ENCODE measurements around the gene MT4.

MT4 gene

DNA sequence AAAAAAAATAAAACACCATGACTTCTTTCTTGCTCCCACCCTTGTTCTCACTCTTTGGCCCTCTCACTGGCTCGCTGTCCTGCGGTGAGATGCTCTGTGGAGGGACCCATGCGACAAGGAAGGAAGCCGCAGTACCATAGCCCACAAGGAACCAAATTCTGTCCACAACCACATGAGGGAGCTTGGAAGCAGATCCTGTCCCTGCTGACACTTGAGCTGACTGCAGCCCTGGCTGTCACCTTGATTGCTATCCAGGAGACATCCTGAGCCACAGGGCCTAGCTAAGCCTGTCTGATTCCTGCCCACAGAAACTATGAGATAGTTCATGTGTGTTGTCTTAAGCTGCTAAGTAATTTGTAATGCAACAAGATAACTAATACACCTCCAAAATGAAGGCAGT lies 38.7 kb downstream of the MT4 start:
- TF ChIP-seq, protein P1, sequence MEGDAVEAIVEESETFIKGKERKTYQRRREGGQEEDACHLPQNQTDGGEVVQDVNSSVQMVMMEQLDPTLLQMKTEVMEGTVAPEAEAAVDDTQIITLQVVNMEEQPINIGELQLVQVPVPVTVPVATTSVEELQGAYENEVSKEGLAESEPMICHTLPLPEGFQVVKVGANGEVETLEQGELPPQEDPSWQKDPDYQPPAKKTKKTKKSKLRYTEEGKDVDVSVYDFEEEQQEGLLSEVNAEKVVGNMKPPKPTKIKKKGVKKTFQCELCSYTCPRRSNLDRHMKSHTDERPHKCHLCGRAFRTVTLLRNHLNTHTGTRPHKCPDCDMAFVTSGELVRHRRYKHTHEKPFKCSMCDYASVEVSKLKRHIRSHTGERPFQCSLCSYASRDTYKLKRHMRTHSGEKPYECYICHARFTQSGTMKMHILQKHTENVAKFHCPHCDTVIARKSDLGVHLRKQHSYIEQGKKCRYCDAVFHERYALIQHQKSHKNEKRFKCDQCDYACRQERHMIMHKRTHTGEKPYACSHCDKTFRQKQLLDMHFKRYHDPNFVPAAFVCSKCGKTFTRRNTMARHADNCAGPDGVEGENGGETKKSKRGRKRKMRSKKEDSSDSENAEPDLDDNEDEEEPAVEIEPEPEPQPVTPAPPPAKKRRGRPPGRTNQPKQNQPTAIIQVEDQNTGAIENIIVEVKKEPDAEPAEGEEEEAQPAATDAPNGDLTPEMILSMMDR (IDR thresholded peaks at IDR 0.05; ENCODE audit: low read length, missing control alignments), result peak; percentile 50
- H3K4me3 ChIP-seq (replicated peaks; ENCODE audit: low read depth, low read length), result no peak overlapping the region
- peak; percentile 49 for DNase-seq (ENCODE audit: low read depth)

DNA sequence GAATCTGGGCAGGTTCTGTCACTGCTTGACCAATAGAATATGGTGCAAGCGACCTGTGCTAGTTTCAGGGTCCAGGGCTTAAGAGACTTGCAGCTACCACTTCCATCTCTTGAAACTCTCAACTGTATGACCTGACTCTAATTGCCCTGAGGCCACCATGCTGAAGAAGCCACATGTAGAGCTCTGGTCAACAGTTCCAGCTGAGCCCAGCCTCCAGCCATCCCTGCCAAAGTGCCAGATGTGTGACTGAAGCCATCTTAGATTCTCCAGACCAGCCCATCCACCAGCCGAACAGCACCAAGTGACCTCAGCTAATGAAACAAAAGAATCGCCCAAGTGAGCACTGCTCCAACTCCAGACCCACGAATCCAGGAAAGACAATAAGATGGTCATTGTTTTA lies 40.1 kb downstream of the MT4 start:
- no peak overlapping the region for H3K4me3 ChIP-seq (replicated peaks; ENCODE audit: low read depth, low read length)
- TF ChIP-seq, protein P1 (IDR thresholded peaks at IDR 0.05; ENCODE audit: low read length, missing control alignments), result no peak
- no peak for DNase-seq (ENCODE audit: low read depth)

DNA sequence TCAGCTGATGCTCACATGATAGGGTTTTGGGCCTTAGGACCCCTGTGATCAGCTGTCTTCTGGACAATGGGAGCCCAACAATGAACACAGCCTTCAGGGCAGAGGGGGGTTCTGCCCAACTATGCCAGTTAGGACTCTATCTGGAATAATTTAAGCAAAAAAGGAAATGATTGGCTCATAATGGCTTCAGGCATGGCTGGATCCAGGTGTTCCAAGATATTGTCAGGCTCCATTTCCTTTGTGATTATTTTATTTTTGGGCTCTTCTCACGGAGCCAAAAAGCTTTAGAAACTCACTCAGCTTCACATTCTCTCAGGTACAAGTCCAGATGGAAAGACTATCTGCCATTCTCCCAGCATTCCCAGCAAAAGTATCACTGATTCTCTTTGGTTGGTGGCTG lies 40.6 kb downstream of the MT4 start:
- no peak overlapping the region for H3K4me3 ChIP-seq (replicated peaks; ENCODE audit: low read depth, low read length)
- DNase-seq (ENCODE audit: low read depth), result no peak
- TF ChIP-seq, protein P1 (IDR thresholded peaks at IDR 0.05; ENCODE audit: low read length, missing control alignments), result no peak

DNA sequence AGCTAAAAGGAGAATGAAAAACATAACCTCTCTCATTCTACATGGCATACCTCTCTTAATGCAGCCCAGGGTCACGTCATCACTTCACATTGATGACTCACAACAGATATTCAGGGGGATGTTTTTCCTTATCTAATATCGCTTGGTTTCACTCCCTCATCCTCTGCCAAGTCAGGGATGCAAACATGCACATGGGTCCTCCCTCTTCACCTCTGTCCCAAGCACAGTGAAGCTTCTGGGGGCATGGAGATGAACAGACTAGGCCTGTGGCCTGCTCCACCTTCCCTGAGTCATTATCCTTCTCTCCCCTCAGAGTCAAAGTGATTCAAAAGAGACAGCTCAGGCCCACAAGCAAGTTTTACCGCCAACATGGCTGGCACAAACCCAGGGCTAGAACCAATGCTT lies 41.2 kb downstream of the MT4 start:
- DNase-seq (ENCODE audit: low read depth), result peak; percentile 77
- no peak overlapping the region for H3K4me3 ChIP-seq (replicated peaks; ENCODE audit: low read depth, low read length)

DNA sequence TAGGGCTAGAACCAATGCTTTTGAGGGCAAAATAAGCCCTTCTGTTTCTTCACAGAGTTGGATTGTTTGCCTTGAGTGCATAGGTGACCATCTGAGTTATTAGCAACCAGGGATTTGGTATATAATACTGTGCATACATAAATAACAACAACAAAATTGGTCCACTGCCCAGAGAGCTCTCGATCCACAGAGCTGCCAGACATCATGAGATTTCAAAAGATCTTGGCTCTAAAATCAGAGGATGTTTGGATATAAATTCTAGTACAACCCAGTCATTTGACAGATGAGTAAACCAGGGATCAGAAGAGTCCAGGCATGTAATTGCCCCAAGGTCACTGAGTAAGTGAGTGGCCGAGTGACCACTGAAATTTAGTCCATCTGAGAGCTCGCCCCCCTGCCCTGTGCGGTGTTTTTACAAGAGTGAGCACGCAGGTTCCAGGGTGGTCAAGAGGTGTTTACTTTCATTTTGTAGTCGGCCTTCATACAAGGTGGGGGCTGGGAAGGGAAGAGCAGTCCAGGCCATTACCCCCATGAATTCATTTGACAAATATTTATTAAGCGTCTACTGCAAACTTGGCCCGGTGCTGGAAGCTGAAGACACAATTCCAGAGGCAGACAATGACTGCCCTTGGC lies 41.7 kb downstream of the MT4 start:
- H3K4me3 ChIP-seq (replicated peaks; ENCODE audit: low read depth, low read length), result peak overlapping the region; percentile 23
- peak; percentile 93 for DNase-seq (ENCODE audit: low read depth)
- TF ChIP-seq, protein P1 (IDR thresholded peaks at IDR 0.05; ENCODE audit: low read length, missing control alignments), result no peak

More for the DNA sequence above, 41.2 kb downstream of the MT4 start:
- TF ChIP-seq, protein P1 (IDR thresholded peaks at IDR 0.05; ENCODE audit: low read length, missing control alignments), result no peak

DNA sequence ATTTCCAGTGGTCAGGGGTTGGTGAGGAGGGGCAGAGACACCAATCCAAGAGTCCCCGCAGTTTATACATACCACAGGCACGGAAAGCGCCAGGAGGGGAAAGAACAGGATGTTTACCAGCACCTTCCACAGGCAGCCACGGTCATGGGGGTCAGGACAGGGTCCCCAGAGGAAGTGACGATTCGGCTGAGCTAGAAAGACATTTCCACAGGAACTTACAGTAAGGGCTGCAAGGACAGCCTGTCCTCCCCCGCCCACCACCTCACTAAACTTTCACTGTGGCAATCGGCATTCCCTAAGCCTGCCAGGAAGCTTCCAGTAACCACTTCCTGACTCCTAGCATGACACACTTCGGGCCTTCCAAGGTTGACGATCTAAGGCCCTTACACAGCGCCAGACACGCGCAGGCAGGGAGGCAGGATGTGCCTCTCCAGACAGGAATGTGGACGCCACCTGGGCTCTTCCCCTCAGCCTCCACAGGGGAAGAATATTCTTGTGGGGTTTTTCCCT lies 42.3 kb downstream of the MT4 start:
- peak; percentile 99 for DNase-seq (ENCODE audit: low read depth)
- peak overlapping the region; percentile 23 for H3K4me3 ChIP-seq (replicated peaks; ENCODE audit: low read depth, low read length)
- TF ChIP-seq, protein P1 (IDR thresholded peaks at IDR 0.05; ENCODE audit: low read length, missing control alignments), result no peak

DNA sequence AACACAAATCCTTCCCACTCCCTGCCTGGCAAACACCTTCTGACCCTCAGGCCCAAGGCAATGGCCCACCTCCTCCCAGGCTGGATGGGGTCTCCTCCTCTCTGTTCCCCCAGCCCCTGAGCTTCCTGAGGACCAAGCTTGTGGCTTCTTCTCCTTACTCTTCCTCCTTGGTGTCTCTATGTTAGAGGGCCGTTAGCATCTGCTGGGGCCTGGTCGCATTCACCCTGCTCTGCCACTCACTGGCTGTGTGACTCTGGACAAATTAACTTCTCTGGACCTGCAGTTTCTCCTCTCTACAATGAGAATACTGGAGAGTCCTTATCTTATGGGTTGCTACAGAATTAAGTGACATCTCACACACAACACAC lies 42.8 kb downstream of the MT4 start:
- H3K4me3 ChIP-seq (replicated peaks; ENCODE audit: low read depth, low read length), result peak overlapping the region; percentile 32
- TF ChIP-seq, protein P1 (IDR thresholded peaks at IDR 0.05; ENCODE audit: low read length, missing control alignments), result no peak
- DNase-seq (ENCODE audit: low read depth), result no peak
